ENCODE data around the gene RNF26.
A peak's percentile ranks its signal among the peaks of the same experiment; 100 is the strongest.
"Not testable (repeated sequence)": the region's sequence is repeated elsewhere in the genome, so short reads cannot be mapped to it uniquely, and the experiment has no call there.

The RNF26 gene

DNA sequence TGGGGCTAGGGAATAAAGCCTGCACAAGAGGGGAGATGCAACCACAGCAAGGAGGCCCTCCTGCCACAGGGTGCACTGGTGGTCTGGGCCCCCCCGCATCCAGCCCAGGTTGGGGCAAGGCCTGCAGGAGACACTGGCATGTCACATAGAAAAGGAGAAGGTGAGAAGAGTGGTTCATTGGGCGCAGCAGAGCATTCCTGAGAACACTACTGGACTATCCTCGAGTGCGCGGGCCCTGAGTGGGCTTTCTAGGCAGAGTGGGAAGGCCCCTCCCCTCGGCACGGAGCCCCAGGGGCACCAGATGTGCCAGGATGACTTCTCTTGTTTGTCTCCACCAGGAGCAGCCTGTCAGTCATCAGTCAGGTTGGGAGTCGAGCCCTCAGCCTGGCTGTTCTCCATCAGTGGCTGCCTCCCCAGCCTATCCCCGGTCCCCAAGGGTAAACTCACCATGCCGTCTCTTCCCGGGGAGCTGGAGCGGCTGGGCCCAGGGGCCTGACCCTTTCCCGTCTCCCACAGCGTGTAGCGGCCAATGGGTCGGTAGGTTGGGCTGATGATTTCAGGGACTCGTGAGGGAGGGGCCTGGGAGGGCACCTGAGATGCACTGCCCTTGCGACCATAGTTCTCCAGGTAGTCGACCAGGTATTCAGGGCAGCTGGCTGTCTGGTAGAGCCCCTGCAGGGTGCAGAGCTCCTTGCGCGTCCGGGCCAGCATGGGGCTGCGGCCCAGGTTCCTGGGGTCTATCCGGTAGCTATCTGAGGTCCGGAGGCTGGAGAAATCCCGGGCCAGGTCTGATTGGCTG lies 38.1 kb downstream of the RNF26 start:
- no peak for DNase-seq

DNA sequence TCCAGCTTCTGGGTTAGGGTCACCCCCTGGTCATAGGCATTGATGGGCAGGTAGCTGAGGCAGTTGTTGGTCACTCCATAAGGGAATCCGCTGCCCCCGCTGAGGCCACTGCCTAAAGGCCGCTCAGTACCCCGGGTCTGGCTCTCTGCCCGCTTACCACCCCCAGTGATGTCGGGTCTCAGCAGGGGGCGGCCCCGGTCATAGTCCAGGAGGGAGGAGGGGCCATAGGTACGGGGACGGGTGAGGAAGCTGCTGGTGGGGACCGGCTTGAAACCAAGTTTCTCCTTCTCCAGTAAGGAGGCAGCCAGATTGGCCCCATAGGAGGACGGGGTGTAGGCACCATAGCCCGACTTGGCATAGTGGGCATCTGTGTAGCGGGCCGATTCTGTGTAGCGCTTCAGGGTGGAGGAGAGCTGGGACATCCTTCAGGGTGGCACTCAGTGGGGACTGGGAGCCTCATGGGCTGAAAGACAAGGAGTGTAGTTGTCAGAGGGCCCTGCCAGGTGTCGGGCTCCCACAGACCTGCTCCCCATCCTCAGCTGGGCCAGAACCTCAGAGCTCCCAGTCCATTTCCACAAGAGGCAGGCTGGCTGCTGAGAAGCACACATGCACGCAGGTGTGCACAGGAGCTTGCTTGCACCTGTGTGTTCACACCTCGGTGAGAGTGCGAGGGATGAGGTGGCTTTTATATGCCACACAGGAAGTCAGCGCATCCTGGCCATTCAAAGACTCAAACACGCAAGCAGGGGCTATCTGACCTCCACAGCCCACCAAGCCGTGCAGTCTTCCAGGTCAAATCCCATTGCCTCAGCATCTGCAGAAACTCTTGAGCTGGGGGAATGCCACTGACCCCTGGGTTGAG lies 39.0 kb downstream of the RNF26 start:
- DNase-seq, result no peak

DNA sequence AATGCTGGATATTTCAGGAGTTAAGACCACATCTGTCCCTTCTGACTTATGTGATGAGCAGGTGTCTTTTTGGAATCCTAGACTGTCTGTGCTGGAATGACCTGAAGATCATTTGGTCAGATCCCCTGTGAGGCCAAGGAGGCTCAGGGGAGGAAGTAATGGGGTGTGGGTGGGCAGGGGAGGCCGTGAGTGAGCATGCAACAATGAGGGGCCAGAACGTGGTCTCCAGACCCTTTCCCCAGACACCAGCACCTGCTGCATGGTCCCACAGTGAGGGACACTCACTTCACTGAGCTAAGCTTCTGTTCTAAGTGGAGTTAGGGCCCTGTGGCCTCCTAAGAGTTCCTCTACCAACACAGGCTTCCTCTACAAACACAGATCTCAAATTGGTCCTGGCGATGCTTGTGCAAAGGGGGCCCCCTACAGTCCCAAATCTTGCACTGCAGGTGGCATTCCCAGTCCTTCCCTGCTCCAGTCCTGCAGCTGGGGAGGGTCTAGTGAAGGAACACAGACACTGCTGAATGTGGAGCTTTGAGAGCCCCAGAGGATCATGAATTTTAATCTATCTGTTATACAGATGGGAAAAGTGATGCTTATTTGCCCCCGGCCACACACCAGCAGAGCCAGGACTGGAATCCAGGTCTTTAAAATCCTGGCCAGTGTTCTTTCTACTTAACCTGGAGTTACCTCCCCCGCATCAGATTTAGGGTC lies 39.7 kb downstream of the RNF26 start:
- DNase-seq, result peak; percentile 53

DNA sequence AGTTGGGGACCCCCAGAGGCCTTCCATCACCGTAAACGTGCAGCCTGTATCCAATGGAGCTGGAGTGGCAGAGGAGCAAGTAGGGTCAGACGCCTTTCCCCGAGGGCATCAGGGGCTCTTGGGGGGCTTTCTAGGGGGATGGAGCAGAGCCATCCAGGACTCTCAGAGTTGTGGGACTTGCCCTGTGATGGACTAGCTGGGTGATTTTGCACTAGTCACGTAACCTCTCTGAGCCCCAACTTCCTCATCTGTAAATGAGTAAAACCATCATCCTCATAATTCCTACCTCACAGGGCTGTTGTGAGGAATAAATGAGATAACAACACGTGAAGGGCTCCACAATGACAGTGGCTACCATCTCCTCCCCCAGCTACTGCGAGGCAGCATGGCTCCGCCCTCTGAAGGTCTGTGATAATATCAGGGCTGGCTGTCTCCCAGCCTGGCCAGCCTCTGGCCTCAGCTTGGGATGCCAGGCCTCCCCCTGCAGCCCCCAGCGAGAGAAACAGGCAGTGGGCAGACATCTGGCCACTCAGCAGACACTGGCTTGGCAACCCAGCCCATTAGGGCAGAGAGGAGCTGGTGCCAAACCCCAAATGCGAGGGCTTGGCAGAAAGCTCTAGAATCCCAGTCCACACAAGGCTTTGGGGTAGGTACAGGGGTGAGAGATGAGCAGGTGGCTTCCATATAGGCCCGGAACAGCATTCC lies 40.5 kb downstream of the RNF26 start:
- no peak for DNase-seq

DNA sequence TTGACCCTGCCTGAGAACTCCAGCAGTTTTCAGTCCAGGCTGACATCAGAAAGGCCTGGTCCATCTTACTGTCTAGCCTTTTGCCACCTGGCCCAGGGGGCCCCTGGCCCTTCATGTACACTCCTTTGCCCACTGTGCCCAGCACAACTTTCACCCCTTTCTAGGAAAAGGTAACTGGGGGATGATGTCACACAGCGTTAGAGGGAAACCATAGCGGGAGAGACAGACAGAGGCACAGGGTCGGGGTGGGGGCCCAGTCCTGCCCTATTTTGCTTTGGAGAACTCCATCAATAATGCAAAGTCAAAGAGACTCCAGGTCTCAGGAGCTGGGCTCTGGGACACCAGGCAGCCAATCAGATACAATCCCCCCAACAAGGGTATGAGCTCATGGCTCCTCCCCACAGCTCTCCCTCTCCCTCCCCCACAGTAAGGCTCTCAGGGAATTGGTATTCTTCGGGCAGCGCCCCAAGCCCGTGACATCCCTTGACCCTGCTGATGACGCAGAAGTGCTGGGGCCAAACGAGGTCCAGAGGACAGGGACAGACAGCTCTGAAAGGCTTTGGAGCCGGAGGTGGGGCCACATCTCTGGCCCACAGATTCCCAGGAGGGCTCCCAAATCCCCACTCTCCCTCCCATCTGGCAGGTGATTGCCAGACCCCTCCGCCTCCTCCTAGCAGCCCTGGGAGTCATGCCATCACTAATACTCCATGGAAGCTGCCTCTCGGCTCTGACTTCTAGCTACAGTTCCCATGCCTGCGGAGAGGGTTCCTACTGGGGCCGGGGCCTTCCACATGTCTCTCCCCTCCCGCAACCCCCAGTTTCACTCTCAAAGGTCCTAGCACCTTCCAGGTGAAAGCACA lies 41.2 kb downstream of the RNF26 start:
- DNase-seq, result no peak

DNA sequence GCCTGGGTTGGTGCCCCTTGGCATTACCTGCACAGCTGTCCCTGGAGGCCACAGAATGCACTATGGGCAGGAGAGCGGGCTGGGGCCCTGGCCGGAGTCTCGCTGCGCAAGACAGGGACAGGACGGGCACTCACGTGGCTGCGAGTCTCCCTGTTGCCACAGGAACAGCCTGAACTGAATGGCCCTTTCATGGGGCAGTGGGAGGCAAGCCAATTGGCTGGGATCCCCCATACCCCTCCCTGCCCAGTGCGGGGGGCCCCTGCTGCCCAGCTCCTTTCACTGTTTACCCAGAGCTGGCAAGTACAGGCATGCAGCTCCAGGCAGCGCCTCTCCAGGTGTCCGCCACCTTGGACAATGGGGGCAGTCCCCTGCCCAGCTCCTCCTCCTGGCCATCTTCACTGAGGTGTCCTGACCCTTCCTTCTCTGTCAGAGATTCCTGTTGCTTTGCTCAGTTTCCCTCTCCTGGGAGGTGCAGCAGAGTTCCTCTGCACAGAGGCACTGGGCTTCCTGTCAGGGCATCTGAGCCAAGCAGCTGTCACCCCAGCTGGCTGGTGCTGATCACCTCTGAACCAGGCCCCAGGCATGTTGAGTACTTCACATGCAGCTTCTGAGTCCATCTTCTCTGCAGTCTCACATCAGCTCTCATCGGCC lies 42.0 kb downstream of the RNF26 start:
- no peak for DNase-seq

DNA sequence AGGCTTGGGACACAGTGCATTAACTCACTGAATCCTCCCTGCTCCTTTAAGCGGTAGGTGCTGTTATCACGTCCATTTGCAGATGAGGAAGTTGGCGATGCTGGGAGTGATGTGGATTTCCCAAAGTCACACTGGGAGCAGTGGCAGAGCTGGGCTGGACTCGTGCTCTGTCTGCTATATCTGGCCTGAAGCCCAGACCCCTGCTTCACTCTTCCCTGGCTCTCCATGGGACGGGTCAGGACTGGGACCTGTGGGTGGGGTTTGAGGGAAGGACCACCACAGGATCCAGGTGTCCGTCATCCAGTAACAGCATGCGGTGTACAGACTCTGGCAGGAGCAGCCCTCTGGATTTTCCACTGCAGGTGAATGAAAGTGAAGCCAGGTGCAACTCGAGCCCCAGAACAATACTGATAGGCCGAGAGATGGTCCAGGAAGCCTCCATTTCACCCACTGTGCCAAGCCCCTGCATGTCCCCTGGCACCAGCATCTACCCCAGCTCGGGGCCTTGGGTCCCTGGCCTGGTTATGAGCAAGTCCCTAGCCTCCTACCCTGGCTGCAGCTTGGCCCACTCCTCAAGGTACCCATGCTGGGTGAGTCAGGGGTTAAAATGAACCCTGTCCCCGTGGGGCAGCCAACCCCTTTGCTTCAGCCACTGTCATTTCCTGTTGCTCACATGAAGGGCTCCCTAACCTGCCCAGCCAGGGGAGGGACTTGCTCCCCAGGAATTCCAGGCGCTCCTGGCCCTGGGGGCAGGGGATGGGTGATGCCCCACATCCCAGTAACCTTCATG lies 43.0 kb downstream of the RNF26 start:
- DNase-seq, result no peak

DNA sequence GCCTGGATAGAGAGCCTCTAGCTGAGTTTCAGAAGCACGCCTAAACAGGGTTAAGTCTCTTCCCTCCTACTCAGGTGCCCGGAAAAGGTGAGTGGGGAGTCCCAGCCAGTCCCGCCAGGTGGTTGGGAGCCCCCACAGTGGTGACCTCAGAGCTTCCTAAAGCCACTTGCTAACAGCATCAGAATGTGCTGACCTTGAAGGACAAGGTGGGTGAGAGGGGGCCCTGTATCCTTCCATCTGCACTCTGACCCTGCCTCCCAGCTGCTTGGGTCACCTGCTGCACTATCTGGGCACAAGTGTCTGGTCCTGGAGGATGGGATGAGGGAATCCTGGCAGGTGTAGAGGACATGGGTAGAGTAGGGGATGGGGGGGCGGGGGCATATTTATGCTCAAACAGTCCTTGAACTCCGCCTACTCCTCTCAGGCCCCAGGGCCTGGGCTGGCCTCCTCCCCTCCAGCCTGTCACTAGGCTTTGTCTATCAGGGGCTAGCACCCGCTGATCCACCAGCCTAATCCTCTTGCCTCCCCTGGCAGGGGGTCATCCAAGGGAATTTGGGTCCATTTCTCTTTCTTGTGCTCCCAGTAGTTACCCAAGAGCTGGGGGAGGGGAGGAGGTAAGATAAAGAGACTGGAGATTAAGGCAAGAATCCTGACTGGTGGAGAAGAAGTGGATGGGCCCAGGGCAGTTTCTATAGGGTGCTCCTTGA lies 43.8 kb downstream of the RNF26 start:
- DNase-seq, result no peak

DNA sequence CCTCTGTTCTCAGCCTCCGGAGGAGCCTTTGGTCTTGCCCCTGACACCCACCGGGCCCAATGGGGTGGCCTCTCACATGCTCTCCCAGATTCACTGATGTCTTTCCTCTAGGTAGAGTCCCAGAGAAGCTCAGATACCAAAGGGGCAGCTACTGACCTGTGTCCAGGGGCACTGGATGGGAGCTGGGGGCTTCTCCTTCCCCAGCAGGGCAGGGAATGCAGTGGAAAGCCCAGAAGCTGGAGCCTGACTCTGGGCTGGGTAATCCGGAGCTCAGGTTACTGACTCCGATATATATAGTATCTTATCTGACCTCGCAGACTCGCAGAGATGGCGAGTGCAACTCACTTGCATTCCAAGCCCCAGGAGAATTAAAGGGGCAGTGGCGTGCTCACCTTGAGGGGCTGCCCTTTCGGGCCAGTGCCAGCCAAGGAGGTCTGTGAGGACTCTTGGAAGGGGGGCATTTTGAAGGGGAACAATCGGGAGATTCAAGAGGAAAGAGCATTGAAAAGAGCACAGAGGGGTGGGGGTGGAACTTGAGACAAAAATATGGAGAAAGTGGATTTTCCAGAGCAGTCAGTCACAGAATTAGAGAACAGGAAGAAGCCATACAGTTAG lies 44.6 kb downstream of the RNF26 start:
- no peak for DNase-seq

DNA sequence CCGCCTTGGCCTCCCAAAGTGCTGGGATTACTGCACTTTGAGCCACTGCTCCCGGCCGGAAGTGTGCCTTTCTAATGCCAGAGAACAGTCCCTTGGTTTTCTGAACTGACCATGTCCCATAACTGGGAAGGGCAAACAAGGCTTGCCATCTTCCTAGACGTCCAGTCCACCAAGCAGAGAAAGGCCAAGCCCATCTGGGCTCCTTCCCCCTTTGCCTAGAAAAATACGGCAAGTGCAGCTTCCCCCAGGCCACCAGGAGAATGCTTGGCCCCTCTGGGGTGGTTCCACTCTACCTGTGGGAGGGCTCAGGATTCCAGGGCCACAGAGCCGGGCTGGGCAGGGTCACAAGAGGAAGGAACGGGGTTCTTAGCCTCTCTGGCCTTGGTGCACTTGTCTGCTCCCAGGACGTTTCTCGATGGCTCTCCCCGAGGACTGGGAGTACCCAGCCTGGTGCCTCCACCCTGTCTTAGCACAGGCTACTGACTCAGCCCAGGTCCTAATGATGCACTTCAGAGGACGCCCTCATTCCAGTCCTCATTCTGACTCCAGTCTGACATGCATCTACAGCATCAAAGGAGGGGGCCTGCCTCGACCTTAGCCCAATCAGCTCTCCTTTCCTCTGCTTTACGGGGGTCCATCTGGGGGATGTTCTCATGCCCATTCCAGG lies 46.0 kb downstream of the RNF26 start:
- no peak for DNase-seq

DNA sequence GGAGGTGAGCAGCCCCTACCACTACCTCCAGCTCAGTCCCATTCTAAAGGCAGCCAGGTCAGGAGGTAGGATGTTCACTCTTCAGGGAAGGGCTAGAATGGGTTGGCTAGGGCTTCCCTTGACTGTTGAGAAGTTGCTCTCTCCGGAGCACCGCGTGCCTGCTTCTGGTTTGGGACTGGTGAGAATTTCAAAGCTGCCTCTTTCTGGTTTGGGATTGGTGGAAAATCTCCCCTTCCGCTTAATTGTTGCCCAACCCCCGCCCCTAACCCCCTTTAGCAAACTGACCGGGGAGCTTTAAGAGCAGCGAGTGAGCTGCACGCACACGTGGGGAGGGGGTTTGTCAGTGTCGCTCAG lies 46.5 kb downstream of the RNF26 start:
- no peak for DNase-seq

DNA sequence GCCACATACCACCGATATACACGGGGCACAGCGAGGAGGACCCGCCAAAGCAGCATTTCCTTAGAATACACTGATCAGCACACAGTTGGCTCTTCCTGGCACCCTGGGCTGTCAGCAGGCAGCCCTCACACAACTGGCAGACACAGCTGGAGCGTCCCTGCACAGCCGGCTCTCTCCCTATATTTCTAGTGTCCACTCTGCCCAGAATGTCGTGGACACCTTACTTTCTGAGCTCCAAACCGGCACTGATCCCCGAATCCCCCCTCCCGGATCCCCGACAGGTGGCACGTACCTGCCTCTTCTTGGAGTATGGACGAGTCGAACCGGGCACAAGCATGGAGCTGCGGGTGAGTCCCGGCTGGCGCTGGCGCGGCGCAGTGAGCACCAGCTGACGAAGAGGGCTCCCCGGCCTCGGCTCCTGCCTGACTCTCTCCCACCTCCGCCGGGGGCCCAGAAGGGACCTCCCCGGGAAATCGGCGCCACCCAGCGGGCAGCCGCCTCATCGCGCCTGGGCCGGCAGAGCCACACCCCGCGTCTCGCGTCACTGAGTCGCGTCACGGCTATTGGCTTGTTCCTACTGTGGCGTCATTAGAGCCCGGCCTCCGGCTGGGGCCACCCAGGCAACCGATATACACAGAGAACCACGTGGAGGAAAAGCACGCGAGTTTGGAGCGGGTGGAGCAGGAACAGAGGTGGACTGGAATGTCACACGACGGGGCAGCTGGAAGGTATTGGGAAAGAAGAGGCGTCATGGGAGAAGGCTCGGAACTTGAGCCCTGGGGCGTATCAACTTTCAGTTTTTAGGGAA lies 47.1 kb downstream of the RNF26 start, which contains the start of gene USP2:
Gene USP2, minus strand, starts transcription at position 510 of the 808 bp plus-strand sequence. CDS start 8,210 bp downstream, outside the sequence.
- DNase-seq, result peak; percentile 100

DNA sequence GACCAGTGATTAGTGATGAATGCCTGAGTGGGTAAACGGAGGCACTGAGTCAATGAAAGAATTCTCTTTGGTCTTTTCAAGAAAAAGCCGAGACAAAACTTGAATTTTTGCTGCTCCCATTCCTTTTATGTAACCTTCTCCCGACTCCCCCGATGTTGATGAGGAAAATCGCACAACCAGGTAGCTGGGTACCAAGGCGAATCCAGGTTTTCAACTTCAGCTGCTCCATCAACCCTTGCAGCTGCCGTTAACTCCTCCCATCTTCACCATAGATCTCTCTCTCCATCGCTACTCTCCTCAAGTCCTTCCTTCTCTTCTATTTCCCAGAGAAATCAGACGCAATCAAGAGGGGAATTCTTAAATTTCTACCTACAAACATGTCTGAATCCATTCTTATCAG lies 47.8 kb downstream of the RNF26 start:
- no peak for DNase-seq

DNA sequence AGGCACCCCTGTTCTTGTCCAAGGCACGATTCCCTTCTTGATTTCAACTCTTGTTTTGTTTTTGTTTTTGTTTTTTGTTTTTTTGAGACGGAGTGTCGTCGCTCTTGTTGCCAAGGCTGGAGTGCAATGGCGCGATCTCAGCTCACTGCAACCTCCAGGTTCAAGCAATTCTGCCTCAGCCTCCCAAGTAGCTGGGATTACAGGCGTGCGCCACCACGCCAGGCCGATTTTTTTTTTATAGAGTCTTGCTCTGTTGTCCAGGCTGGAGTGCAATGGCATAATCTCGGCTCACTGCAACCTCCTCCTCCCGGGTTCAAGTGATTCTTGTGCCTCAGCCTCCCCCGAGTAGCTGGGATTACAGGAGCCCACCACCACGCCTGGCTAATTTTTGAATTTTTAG lies 48.2 kb downstream of the RNF26 start:
- DNase-seq, result not testable (repeated sequence)

DNA sequence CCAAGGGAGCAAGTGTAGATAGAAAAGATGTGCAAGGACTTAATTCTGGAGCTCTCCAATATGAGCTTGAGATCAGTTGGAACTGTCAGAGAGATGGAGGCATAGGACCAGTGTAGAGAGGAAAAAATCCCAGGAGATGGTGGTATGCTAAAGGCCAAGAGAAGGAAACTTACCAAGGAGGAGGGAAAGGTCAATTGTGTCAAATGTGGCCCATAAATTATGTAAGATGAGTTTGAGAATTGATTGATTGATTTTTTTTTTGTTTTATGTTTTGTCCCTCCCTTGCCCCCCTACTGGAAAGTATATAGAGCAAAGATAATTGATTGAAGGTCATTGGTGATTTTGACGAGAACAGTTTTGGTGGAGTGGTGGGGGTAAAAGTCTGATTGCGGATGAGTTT lies 50.0 kb downstream of the RNF26 start:
- DNase-seq, result no peak
